WERI-Rb-1 (cell line): Measurements from ENCODE around the gene TMIGD2.
A peak's percentile ranks its signal among the peaks of the same experiment; 100 is the strongest.

Source experiments
- DNase-seq: peaks from one replicate; pipeline ENCODE4 v3.0.0-alpha.2; 2020
- H3K27ac ChIP-seq: fragments of 250-450 bp; sonication (Bioruptor Pico); 2 replicates; pipeline ENCODE4 v1.5.1; 2020; ENCODE audit warnings: mild to moderate bottlenecking, moderate library complexity
- H3K27me3 ChIP-seq: fragments of 250-450 bp; sonication (Bioruptor Pico); 2 replicates; pipeline ENCODE4 v1.5.1; 2021; ENCODE audit warnings: mild to moderate bottlenecking, low read depth, moderate library complexity; ENCODE audit not compliant: insufficient read depth, severe bottlenecking
- H3K36me3 ChIP-seq: fragments of 250-450 bp; sonication (Bioruptor Pico); 2 replicates; pipeline ENCODE4 v1.5.1; 2020; ENCODE audit warnings: mild to moderate bottlenecking, moderate library complexity
- H3K4me3 ChIP-seq: 2 replicates; pipeline ENCODE4 v1.5.1; 2011; ENCODE audit warnings: low read depth, mild to moderate bottlenecking, control low read depth, low read length
- H3K9me3 ChIP-seq: fragments of 250-450 bp; sonication (Bioruptor Pico); 2 replicates; pipeline ENCODE4 v1.5.1; 2021; ENCODE audit warnings: mild to moderate bottlenecking, moderate library complexity; ENCODE audit not compliant: severe bottlenecking
- TF ChIP-seq, protein P1 (sequence below): IDR thresholded peaks from 2 replicates; pipeline ENCODE4 v1.5.1; 2011; ENCODE audit warnings: low read depth, mild to moderate bottlenecking, control low read depth, inconsistent platforms, low read length

Gene TMIGD2

DNA sequence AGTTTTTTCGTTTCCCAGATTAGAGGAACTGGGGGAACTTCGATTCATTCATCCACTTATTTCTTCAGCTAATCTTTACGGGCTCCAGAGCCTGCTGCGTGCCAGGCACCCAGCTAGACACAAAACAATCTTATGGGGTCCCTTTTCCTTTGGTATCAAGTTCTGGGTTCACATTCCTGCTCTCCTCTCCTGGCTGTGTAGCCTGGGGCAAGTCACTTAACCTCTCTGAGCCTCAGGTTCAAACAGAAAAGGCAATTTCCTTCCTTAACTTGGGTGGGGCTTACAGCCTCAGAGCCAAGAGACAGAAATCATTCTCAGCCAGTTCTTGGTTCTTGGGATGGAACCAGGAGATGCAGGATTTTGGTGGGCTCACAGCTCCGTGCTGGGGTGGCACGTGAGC is 17.2 kb downstream of the TMIGD2 start:
- no peaks in the 10 kb centered on the region for H3K9me3 ChIP-seq
- no peaks in the 10 kb centered on the region for H3K27me3 ChIP-seq
- peaks cover 13% of the 10 kb centered on the region for H3K36me3 ChIP-seq
- H3K27ac ChIP-seq: no peak overlapping the region
- H3K4me3 ChIP-seq: no peak overlapping the region
- no peak for DNase-seq
- TF ChIP-seq, protein P1, sequence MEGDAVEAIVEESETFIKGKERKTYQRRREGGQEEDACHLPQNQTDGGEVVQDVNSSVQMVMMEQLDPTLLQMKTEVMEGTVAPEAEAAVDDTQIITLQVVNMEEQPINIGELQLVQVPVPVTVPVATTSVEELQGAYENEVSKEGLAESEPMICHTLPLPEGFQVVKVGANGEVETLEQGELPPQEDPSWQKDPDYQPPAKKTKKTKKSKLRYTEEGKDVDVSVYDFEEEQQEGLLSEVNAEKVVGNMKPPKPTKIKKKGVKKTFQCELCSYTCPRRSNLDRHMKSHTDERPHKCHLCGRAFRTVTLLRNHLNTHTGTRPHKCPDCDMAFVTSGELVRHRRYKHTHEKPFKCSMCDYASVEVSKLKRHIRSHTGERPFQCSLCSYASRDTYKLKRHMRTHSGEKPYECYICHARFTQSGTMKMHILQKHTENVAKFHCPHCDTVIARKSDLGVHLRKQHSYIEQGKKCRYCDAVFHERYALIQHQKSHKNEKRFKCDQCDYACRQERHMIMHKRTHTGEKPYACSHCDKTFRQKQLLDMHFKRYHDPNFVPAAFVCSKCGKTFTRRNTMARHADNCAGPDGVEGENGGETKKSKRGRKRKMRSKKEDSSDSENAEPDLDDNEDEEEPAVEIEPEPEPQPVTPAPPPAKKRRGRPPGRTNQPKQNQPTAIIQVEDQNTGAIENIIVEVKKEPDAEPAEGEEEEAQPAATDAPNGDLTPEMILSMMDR: no peak

DNA sequence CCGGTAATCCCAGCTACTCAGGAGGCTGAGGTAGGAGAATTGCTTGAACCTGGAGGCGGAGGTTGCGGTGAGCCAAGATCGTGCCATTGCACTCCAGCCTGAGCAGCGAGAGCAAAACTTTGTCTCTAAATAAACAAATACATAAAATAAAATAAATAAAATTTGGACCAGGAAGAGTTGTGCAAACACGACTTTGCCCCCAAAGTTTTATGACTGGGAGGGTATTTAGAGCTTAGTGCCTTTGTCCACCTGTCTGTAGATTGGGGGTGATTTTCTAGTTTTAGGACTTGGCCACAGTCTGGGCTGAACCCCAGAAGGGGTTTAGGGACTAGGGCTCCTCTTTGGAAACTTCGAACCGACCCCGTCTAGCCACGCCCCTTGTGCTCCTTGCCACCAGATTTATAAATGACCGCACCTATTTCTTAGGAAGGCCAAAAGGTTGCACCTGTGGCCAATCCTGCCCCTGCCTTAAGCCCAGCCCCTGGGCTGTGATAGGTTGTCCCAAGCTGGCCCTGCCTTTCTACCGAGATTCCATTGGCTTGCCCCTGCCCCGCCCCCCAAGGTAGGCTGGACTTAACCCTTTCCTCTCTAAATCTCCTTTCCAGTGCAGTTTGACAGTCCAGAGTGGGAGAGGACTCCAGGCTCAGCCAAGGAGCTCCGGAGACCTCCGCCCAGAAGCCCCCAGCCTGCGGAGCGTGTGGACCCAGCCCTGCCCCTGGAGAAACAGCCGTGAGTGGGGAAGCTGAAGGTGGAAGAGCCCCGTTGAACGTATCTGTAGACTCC is 17.8 kb downstream of the TMIGD2 start:
- H3K27me3 ChIP-seq: no peaks in the 10 kb centered on the region
- peaks cover 13% of the 10 kb centered on the region for H3K36me3 ChIP-seq
- TF ChIP-seq, protein P1: no peak
- H3K9me3 ChIP-seq: no peaks in the 10 kb centered on the region
- H3K4me3 ChIP-seq: no peak overlapping the region
- DNase-seq: peak; percentile 39
- H3K27ac ChIP-seq: no peak overlapping the region

DNA sequence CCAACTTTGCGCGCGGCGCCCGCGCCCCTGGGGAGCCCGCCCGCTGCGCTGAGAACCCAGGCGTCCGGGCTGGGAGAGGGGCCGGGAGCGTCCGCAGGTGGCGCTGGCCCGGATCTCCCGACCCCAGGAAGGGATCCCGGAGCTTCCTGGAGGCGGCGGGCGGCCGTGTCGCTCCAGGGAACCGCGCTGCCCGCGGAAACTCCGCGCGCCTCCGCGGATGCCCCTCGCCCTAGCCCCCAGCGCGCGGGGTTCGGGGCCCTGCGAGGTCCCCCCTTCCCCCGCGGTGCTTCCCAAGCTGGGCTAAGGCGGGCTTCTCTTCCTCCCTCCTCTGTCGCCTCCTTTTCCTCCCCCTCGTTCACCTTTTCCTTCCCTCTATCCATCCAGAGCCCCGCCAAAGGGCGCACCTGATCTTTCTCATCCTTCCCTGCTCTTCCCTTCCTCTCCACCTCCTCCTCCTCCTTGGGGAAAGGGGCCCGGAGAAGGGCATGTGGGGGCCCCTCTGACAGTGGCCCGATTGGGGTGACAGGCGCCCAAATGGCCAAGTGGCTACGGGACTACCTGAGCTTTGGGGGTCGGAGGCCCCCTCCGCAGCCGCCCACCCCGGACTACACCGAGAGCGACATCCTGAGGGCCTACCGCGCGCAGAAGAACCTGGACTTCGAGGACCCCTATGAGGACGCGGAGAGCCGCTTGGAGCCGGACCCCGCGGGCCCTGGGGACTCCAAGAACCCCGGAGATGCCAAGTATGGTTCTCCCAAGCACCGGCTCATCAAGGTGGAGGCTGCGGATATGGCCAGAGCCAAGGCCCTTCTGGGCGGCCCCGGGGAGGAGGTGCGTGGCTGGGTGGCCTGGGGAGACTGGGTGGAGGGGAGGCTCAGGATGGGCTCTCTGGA is 22.4 kb downstream of the TMIGD2 start:
- Histone ChIP-seq H3K27ac (peak overlapping the region; percentile 76), H3K9me3 (no peaks in the 10 kb centered on the region), H3K27me3 (no peaks in the 10 kb centered on the region), H3K4me3 (peak overlapping the region; percentile 62), H3K36me3 (peaks cover 7% of the 10 kb centered on the region; the same call in 1 of the 2 replicates)
- TF ChIP-seq, protein P1: peak; percentile 27; the same call in 1 of the 2 replicates
- DNase-seq: peak; percentile 24

DNA sequence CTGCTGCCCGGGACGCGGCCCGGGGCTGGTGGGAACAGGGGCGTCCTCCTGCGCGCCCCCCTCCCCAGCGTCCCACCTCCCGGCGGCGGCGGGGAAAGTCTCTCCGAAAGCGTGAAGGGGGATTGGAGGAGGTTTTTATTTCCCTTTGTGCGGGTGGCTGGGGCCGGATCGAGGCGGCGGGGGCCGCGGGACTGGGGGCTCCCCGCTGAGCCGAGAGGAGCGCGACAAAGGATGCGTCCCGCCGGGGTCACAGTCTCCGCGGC is 23.0 kb downstream of the TMIGD2 start:
- Histone ChIP-seq H3K27ac (peak overlapping the region; percentile 76), H3K27me3 (no peaks in the 10 kb centered on the region), H3K36me3 (peaks cover 7% of the 10 kb centered on the region; the same call in 1 of the 2 replicates), H3K9me3 (no peaks in the 10 kb centered on the region), H3K4me3 (peak overlapping the region; percentile 62)
- TF ChIP-seq, protein P1: no peak
- DNase-seq: no peak

DNA sequence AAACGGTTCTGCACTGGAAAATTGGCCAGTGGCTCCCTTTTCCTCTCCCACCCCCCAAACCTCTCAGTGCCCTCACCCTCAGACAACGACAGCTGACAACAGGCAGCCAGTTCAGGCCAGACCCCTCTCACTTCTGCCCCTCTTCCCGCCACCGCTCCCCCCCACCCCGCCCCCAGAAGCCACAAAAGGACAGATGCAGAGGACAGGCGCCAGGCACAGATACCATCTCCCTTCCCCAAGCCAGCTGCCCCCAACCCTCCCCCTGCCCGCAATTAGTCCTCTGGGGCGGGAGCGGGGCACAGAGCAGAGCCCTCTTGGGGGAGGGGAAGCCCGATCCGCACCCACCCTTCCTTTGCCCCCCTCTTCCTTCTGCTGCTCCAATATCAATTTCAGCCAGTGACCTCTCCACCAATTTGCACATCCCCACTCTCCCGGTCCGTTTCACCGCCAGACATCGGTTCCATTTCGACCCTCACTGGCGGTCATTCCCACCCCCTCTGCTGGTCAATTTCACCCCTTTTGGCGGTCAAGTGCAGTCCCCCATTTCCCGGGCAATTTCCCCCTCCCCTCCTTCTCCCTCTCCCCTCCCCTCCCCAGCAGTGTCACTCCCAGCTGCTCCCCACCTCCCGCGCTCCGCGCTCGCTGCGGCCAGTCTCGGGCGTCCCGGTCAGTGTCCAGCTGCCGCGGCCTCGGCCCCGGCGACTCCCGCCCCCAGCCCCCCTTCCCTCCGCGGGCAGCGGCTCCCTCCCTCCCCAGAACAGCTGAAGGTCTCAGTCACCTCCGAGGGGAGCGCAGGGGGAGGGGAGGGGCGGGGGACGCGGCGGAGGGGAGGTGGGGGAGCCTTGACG is 23.5 kb downstream of the TMIGD2 start, which contains the start of gene SHD:
TSS of gene SHD (plus strand) at position 848 of the 848 bp plus-strand sequence. CDS start 798 bp downstream, outside the sequence.
- Histone ChIP-seq H3K4me3 (peak within 1 kb of the TSS; percentile 62), H3K27me3 (no peaks in the 10 kb centered on the region), H3K27ac (peak within 1 kb of the TSS; percentile 76), H3K9me3 (no peaks in the 10 kb centered on the region), H3K36me3 (peaks cover 7% of the 10 kb centered on the region; the same call in 1 of the 2 replicates)
- TF ChIP-seq, protein P1: 0 out of 2 replicates have a peak, but pooled peaks have one; percentile 8
- DNase-seq: peak; percentile 63
